Activated T-cell treated with anti-CD3 and anti-CD28 coated beads, Interleukin-2, amount 50 U/mL, for 48 hours (primary cell): ENCODE results near the gene CARD10.

Experiments used
- DNase-seq, 2 experiments: peaks; one replicate each; pipeline ENCODE4 v3.0.0-alpha.2; 2020

The CARD10 gene

GRCh38 chr22:37526376-37526775 is 7.2 kb upstream of the CARD10 start:
- DNase-seq = no peak

GRCh38 chr22:37525746-37526350 is 6.6 kb upstream of the CARD10 start:
- no peak for DNase-seq

GRCh38 chr22:37525073-37525745 is 6.0 kb upstream of the CARD10 start:
- DNase-seq = peak; percentile 42 to 52

- DNase-seq = no peak
Measured at GRCh38 chr22:37522482-37522881, 3.3 kb upstream of the CARD10 start.

GRCh38 chr22:37521236-37521739 is 2.1 kb upstream of the CARD10 start:
- no peak for DNase-seq

- DNase-seq = no peak
Measured at GRCh38 chr22:37520776-37521191, 1.6 kb upstream of the CARD10 start.

- no peak for DNase-seq
Measured at GRCh38 chr22:37518509-37519267, 527 bp downstream of the CARD10 start.

GRCh38 chr22:37517826-37518450 is 1.3 kb downstream of the CARD10 start:
- no peak for DNase-seq

- no peak for DNase-seq
Measured at GRCh38 chr22:37516456-37516855, 2.8 kb downstream of the CARD10 start.

- DNase-seq = no peak
Measured at GRCh38 chr22:37515901-37516300, 3.3 kb downstream of the CARD10 start.

- no peak for DNase-seq
Measured at GRCh38 chr22:37514526-37515051, 4.6 kb downstream of the CARD10 start.

GRCh38 chr22:37511395-37512104 is 7.7 kb downstream of the CARD10 start:
- DNase-seq = no peak

GRCh38 chr22:37510091-37510490 is 9.1 kb downstream of the CARD10 start:
- no peak for DNase-seq

- DNase-seq = no peak
Measured at GRCh38 chr22:37509059-37509860, 10.0 kb downstream of the CARD10 start.

- no peak for DNase-seq
Measured at GRCh38 chr22:37508431-37508992, 10.7 kb downstream of the CARD10 start.

- DNase-seq = no peak
Measured at GRCh38 chr22:37507731-37508130, 11.5 kb downstream of the CARD10 start.

GRCh38 chr22:37505989-37506388 is 13.2 kb downstream of the CARD10 start:
- no peak for DNase-seq

- no peak for DNase-seq
Measured at GRCh38 chr22:37505565-37505964, 13.7 kb downstream of the CARD10 start.

- no peak for DNase-seq
Measured at GRCh38 chr22:37504964-37505363, 14.3 kb downstream of the CARD10 start.

GRCh38 chr22:37503850-37504249 is 15.4 kb downstream of the CARD10 start:
- no peak for DNase-seq

GRCh38 chr22:37503183-37503683 is 16.0 kb downstream of the CARD10 start:
- no peak for DNase-seq
